Eye (tissue), 1 donor: ENCODE measurements around the gene SLC2A5.
"Not testable (repeated sequence)": the region's sequence is repeated elsewhere in the genome, so short reads cannot be mapped to it uniquely, and the experiment has no call there.

Experiments
- DNase-seq: peaks from one replicate; pipeline ENCODE4 v3.0.0-alpha.2; 2015

The SLC2A5 gene

DNA sequence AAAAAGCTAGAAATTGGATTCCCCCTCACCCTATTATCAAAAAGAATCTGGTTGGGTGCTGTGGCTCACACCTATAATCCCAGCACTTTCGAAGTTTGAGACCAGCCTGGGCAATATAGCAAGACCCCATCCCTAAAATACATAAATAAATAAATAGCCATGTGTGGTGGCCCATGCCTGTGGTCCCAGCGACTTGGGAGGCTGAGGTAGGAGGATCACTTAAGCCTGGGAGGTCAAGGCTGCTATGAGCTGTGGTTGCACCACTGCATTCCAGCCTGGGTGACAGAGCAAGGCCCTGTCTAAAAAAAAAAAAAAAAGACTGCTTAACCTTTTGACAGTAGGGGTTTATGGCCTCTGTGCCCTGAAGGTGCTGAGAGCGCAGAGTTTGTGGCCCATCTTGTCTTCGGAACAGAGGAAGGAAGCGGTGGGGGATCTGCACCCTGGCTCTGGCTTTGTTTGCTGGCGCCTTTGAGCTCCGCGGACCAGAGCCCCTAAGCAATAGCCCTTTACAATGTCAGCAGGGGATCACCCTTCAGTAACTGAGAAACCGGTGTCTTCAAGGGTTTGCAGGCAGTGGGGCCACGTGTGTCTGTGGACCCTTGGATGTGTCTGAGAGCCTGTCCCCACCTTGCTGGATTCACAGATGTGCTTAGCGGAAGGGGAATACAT lies 65.3 kb downstream of the SLC2A5 start:
- DNase-seq, result no peak

DNA sequence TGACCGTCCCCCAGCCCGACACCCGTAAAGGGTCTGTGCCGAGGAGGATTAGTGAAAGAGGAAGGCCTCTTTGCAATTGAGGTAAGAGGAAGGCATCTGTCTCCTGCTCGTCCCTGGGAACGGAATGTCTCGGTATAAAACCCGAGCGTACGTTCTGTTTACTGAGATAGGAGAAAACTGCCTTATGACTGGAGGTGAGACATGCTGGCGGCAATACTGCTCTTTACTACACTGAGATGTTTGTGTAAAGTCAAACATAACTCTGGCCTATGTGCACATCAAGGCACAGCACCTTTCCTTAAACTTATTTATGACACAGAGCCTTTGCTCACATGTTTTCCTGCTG lies 67.2 kb downstream of the SLC2A5 start:
- not testable (repeated sequence) for DNase-seq

DNA sequence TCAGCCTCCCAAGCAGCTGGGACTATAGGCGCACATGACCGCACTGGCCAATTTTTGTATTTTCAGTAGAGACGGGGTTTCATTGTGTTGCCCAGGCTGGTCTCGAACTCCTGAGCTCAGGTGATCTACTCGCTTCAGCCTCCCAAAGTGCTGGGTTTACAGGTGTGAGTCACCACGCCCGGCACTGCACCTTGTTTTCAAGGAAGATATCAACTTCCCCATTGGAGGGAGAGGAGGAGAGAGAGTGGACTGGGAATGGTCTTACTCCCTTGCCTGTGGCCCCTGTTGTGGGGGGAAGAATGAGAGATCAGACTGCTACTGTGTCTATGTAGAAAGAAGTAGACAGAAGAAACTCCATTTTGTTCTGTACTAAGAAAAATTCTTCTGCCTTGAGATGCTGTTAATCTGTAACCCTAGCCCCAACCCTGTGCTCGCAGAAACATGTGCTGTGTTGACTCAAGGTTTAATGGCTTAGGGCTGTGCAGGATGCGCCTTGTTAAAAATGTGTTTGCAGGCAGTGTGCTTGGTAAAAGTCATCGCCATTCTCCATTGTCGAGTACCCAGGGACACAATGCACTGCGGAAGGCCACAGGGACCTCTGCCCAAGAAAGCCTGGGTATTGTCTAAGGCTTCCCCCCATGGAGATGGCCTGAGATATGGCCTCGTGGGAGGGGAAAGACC lies 67.8 kb downstream of the SLC2A5 start:
- DNase-seq, result not testable (repeated sequence)

DNA sequence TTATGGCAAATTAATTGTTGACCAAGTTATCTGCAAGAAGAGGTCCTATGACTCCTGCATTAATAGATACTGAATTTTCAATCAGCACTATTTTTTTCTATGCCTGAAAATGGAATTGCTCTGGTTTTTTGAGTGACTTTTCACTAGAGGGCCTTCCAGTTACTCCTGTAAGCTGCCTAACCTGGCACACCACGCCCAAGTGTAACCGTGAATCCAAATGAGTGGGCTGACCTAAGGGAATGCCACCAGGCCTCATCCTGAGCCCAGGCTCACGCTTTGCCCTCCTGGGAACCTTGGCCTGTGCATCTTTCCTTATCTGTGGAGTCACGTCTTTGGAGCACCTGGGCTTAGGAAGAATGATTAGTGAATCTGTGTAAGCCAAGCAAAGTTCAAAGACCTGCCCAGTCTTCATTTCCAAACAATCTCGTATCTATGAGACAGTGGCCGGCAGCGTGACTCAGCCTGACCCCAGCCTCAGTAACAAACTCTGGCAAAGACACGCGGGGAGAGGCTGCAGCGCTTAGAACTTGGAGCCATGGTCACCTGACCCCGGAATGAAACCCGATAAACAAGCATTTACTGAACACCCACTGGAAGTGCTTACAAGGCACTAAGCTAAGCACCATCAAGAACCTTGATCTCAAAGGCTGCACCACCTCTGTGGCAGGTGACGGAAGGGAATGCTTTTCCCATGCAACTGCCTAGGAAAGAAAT lies 75.3 kb downstream of the SLC2A5 start:
- DNase-seq, result not testable (repeated sequence)

DNA sequence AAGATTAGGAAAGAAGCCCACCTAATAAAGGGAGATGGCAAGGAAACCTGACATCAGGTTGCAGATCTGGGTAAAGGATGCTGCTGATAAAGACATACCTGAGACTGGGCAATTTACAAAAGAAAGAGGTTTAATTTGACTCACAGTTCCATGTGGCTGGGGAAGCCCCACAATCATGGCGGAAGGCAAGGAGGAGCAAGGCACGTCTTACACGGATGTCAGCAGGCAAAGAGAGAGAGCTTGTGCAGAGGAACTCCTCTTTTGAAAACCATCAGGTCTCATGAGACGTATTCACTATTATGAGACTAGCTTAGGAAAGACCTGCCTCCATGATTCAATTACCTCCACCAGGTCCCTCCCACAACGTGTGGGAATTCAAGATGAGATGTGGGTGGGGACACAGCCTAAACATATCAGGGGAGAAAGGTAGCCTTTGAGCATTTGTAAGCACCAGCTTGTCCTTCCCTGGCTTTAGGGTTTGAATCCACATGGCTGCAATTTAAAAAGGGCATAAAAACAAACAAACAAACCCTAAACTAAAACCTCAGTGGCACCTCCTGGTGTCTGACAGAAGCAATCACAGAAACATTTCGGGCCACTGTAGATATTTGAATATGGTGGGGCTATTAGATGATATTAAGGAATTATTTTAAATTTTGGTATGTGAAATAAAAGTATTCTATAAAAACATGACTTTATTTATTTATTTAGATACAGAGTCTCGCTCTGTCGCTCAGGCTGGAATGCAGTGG lies 76.3 kb downstream of the SLC2A5 start:
- DNase-seq, result no peak

DNA sequence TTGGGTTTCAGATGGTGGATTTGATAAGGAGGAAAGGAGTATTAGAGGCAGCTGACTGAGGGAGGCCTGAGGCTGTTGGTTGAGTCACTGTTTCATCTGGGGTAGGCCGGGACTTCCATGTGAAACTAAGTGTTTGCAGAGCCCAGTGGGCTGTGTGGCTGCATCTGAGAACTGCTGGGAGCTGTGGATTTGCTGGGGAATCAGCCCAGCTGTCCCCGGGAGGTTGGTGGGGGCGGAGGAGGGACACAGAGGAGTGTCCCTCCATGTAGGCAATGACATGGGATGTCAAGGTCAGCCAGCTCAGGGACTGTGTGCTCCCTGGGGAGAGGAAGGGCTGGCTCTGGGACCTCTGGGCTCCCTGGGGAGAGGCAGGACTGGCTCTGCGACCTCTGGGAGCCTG lies 79.6 kb downstream of the SLC2A5 start:
- no peak for DNase-seq

DNA sequence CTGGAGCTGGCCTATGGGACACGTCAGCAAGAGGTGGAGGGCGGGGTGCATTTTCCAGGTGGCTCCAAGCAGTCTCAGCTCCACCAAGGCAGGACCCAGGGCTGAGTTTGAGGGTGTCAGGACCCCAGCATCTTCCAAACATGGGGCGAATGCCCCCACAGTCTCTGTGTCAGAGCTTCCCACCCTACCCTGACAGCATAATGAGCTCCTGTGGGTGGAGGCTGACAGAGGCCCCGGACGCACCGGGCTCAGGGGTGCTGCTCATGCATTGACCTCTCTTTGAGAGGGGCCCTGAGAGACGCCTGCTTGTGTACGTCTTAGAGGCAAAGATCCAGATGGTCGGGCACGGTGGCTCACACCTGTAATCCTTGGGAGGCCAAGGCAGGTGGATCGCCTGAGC lies 80.4 kb downstream of the SLC2A5 start:
- no peak for DNase-seq

DNA sequence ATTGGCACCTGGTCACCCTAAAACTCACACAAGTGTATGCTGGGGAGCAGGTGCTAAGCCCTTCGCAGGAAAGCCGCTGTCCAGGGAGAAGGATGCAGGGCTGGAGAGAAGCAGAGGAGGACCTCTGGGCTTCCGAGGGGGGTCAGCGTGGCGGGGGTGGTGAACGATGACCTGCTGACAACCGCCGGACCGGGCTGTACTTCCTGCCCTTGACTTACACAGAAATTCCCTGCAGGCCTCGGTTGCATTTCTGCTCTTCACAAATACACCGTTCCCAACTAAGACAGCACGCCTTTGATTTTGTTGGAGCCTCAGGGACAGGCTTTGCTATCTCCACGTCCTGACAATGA lies 80.8 kb downstream of the SLC2A5 start:
- no peak for DNase-seq

DNA sequence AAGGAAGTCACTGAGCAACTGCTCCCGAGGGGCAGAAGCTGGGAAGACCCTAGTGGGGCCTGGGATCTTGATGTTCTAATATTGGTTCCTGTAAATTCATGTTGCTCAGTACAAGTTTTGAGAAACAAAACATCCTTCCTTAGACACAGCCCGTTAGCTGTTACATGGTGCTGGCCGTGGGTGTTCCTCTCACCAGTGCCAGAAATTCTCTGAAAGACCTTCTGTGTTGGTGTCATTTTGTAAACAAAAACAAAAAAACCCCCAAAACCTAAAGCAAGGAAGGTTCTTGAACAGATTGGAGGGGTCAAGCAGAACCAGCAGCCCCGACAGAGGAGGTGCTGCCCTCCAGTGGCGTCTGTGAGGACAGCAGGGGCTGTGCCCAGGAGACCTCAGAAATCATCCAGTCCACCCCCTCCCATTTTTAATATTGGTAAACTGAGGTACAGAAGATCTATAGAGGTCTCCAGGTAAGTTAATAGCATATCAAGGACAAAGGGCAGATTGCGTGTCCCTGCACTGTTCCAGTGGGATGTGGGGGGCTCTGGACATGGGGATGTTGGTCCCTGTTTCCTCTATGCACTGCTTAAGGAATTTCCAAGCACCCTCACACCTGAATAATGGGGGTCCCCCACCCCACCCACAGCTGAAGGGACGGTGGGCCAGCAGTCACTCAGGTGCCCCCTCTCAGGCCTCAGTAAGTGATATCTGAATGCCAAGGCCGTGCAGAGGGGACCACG lies 81.4 kb downstream of the SLC2A5 start:
- peak; percentile 66 for DNase-seq

DNA sequence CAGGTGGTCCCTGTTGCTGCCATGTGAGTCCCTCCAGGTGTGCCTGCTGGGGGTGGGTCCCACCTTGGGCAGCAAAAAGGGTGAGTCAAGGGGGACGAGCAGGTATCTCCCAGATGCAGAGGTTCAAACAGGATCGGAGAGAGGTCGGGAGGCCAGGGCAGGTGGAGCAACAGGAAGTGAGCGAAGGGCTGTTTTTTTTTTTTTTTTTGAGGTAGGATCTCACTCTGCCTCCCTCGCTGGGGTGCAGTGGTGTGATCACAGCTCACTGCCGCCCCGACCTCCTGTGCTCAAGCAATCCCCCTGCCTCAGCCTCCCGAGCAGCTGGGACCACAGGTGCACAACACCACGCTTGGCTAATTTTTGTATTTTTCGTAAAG lies 82.6 kb downstream of the SLC2A5 start:
- no peak for DNase-seq

DNA sequence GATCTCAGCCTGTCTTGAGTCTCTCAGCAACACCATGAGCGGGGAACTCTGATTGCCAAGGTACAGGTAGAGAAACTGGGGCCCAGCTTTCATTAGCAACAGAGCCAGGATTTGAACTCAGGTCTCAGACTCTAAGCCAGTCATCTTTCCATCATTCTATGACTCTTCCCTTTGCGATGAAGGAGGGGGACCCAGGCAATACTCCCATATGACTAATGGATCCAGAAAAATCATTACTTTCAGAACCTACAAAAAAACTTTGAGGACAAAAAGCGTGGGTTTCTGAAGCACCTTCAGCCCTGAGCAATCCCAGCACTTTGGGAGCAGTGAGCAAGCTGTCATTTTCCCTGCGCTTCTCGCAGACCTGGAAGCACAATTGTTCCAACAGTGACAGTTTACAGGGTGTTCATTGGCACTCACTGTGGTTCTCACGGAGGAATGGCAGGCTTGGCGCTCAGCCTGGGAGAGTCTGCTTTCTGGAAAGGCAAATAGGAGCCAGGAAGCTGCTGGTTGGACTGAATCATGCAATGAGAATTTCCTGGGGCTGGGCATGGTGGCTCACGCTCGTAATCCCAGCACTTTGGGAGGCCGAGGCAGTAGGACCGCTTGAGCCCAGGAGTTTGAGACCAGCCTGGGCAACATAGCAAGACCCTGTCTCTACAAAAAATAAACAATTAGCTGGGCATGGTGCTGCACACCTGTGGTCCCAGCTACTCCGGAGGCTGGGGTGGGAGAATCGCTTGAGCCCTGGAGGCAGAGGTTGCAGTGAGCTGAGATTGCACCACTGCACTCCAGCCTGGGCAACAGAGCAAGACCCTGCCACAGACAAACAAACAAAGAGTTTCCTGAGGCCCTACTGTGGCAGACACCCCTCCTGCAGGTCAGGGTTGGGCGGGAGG lies 83.3 kb downstream of the SLC2A5 start:
- DNase-seq, result no peak
